ENCODE results near the gene KLHL18. TPM values are rescaled to one million over a fixed set of nuclear protein-coding genes. Genes with fewer than 3 reads are reported as not detected.
"Not testable (repeated sequence)": the region's sequence is repeated elsewhere in the genome, so short reads cannot be mapped to it uniquely, and the experiment has no call there.

KLHL18 gene
- total RNA-seq, 2 experiments from 2014 or later = 13.1 to 28.6 TPM

- Histone ChIP-seq H3K9me2 (ENCODE audit: insufficient read depth, low read length) (no peaks in the 10 kb centered on the region), H3K4me3 (ENCODE audit: low read depth, low read length, poor library complexity, severe bottlenecking) (no peak overlapping the region), H3K4me2 (ENCODE audit: low read length) (no peak overlapping the region), H3K4me1 (ENCODE audit: insufficient read depth, low read length, poor library complexity, severe bottlenecking) (peaks cover 7% of the 10 kb centered on the region), H3K36me3 (ENCODE audit: insufficient read depth, low read length) (no peaks in the 10 kb centered on the region), H3K27ac (ENCODE audit: low read depth, low read length, poor library complexity, severe bottlenecking) (no peak overlapping the region), H2AFZ (ENCODE audit: low read length) (no peak overlapping the region), H4K20me1 (ENCODE audit: insufficient read depth, low read length) (no peaks in the 10 kb centered on the region), H3K79me2 (ENCODE audit: insufficient read depth, low read depth, low read length) (no peaks in the 10 kb centered on the region), H3K9me3 (ENCODE audit: low read length) (peaks cover 18% of the 10 kb centered on the region)
- POLR2A ChIA-PET = interaction anchor here (0.6 to 1.2 kb wide), 2 partner anchors 41 to 73 kb away, joined by 3 read pairs; no protein-coding TSS in a partner anchor
- DNase-seq (ENCODE audit: low spot score) = no peak
- intact Hi-C loops (cut with micrococcal nuclease; ENCODE audit: unreplicated experiment) = no loop called here
- no peak for TF ChIP-seq EZH2phosphoT487 (IDR thresholded peaks at IDR 0.05; ENCODE audit: borderline replicate concordance, low read depth, low read length)
- BruUV-seq (replicated peaks) = no TSS peak
- CTCF ChIA-PET (ENCODE audit: unreplicated experiment) = no interaction called here
These were observed 76.6 kb downstream of the KLHL18 start for GRCh38 chr3:47359323-47359722.

DNA sequence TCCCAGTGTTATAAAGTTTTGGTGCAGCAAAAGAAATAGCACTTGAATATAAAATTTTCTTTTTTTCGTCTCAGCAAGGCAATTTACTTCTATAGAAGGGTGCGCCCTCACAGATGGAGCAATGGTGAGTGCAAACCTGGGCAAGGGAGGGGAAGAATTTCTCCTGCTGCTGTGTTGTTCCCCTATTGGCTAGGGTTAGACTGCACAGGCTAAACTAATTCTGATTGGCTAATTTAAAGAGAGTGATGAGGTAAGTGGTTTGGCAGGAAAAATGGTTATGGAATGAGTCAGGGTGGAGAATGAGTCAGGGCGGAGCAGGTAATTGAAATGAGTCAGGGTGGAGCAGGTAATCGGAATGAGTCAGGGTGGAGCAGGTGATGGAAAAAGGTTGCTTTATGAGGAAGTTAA lies 77.4 kb downstream of the KLHL18 start:
- H3K27ac ChIP-seq (ENCODE audit: low read depth, low read length, poor library complexity, severe bottlenecking); H3K9me2 ChIP-seq (ENCODE audit: insufficient read depth, low read length); H3K4me3 ChIP-seq (ENCODE audit: low read depth, low read length, poor library complexity, severe bottlenecking); DNase-seq (ENCODE audit: low spot score); CTCF ChIA-PET (ENCODE audit: unreplicated experiment); BruUV-seq (replicated peaks); POLR2A ChIA-PET; H4K20me1 ChIP-seq (ENCODE audit: insufficient read depth, low read length); H3K4me2 ChIP-seq (ENCODE audit: low read length); H2AFZ ChIP-seq (ENCODE audit: low read length); H3K36me3 ChIP-seq (ENCODE audit: insufficient read depth, low read length); H3K79me2 ChIP-seq (ENCODE audit: insufficient read depth, low read depth, low read length); H3K4me1 ChIP-seq (ENCODE audit: insufficient read depth, low read length, poor library complexity, severe bottlenecking): not testable (repeated sequence)
- intact Hi-C loops (cut with micrococcal nuclease; ENCODE audit: unreplicated experiment) = loop anchor here (10.0 kb wide), 1 partner anchor 115 kb away; no protein-coding TSS in a partner anchor
- H3K9me3 ChIP-seq (ENCODE audit: low read length) = peaks cover 18% of the 10 kb centered on the region

GRCh38 chr3:47362701-47363100 lies 80.0 kb downstream of the KLHL18 start:
- CTCF ChIA-PET (ENCODE audit: unreplicated experiment) = no interaction called here

More at GRCh38 chr3:47362701-47363100, 80.0 kb downstream of the KLHL18 start:
- BruUV-seq (replicated peaks) = no TSS peak
- Histone ChIP-seq H3K79me2 (ENCODE audit: insufficient read depth, low read depth, low read length) (no peaks in the 10 kb centered on the region), H3K36me3 (ENCODE audit: insufficient read depth, low read length) (no peaks in the 10 kb centered on the region), H3K4me3 (ENCODE audit: low read depth, low read length, poor library complexity, severe bottlenecking) (no peak overlapping the region), H3K9me2 (ENCODE audit: insufficient read depth, low read length) (no peaks in the 10 kb centered on the region), H3K9me3 (ENCODE audit: low read length) (peaks cover 18% of the 10 kb centered on the region), H3K27ac (ENCODE audit: low read depth, low read length, poor library complexity, severe bottlenecking) (no peak overlapping the region), H3K4me2 (ENCODE audit: low read length) (no peak overlapping the region), H2AFZ (ENCODE audit: low read length) (peak overlapping the region; percentile 47; the same call in 1 of the 2 replicates), H3K4me1 (ENCODE audit: insufficient read depth, low read length, poor library complexity, severe bottlenecking) (peaks cover 7% of the 10 kb centered on the region), H4K20me1 (ENCODE audit: insufficient read depth, low read length) (no peaks in the 10 kb centered on the region)
- intact Hi-C loops (cut with micrococcal nuclease; ENCODE audit: unreplicated experiment) = loop anchor here (10.0 kb wide), 1 partner anchor 118 kb away; no protein-coding TSS in a partner anchor
- DNase-seq (ENCODE audit: low spot score) = no peak
- TF ChIP-seq, protein P1, sequence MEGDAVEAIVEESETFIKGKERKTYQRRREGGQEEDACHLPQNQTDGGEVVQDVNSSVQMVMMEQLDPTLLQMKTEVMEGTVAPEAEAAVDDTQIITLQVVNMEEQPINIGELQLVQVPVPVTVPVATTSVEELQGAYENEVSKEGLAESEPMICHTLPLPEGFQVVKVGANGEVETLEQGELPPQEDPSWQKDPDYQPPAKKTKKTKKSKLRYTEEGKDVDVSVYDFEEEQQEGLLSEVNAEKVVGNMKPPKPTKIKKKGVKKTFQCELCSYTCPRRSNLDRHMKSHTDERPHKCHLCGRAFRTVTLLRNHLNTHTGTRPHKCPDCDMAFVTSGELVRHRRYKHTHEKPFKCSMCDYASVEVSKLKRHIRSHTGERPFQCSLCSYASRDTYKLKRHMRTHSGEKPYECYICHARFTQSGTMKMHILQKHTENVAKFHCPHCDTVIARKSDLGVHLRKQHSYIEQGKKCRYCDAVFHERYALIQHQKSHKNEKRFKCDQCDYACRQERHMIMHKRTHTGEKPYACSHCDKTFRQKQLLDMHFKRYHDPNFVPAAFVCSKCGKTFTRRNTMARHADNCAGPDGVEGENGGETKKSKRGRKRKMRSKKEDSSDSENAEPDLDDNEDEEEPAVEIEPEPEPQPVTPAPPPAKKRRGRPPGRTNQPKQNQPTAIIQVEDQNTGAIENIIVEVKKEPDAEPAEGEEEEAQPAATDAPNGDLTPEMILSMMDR (conservative IDR thresholded peaks at IDR 0.05; ENCODE audit: low read length) = no peak
- TF ChIP-seq EZH2phosphoT487 (IDR thresholded peaks at IDR 0.05; ENCODE audit: borderline replicate concordance, low read depth, low read length) = no peak
- POLR2A ChIA-PET = interaction anchor here (0.9 kb wide), 1 partner anchor 278 kb away, joined by 3 read pairs; no protein-coding TSS in a partner anchor

Data from OCI-LY7 (cell line).